NCI-H1417 (cell line): ENCODE results near the gene PGS1.
"Not testable (repeated sequence)": the region's sequence is repeated elsewhere in the genome, so short reads cannot be mapped to it uniquely, and the experiment has no call there.

Experiments used
- DNase-seq, 3 experiments: peaks; one replicate each; lab custom pipeline; 2025; lab: John Stamatoyannopoulos, UW

Gene PGS1

GRCh38 chr17:78444392-78444791, 65.9 kb downstream of the PGS1 start:
- DNase-seq = no peak

- DNase-seq = no peak
These were observed 68.4 kb downstream of the PGS1 start for GRCh38 chr17:78446833-78447232.

GRCh38 chr17:78448356-78448993, 70.0 kb downstream of the PGS1 start:
- no peak for DNase-seq

GRCh38 chr17:78449983-78450595, 71.6 kb downstream of the PGS1 start:
- no peak for DNase-seq

- no peak for DNase-seq
These were observed 72.4 kb downstream of the PGS1 start for GRCh38 chr17:78450696-78451345.

- DNase-seq = no peak
These were observed 73.3 kb downstream of the PGS1 start for GRCh38 chr17:78451753-78452152.

- DNase-seq = no peak
These were observed 75.9 kb downstream of the PGS1 start for GRCh38 chr17:78454346-78454745.

- no peak for DNase-seq
These were observed 79.6 kb downstream of the PGS1 start for GRCh38 chr17:78458091-78458490.

GRCh38 chr17:78458736-78459335, 80.4 kb downstream of the PGS1 start:
- peak in 1 of 3 experiments; percentile 53 for DNase-seq

- no peak for DNase-seq
These were observed 81.2 kb downstream of the PGS1 start for GRCh38 chr17:78459696-78460095.

- no peak for DNase-seq
These were observed 81.8 kb downstream of the PGS1 start for GRCh38 chr17:78460176-78460675.

- no peak for DNase-seq
These were observed 82.7 kb downstream of the PGS1 start for GRCh38 chr17:78460951-78461798.

GRCh38 chr17:78461799-78462053, 83.3 kb downstream of the PGS1 start:
- DNase-seq = no peak

- no peak for DNase-seq
These were observed 83.7 kb downstream of the PGS1 start for GRCh38 chr17:78462148-78462547.

GRCh38 chr17:78466109-78466785, 87.8 kb downstream of the PGS1 start:
- not testable (repeated sequence) for DNase-seq

- DNase-seq = no peak
These were observed 88.6 kb downstream of the PGS1 start for GRCh38 chr17:78466786-78467715.

- DNase-seq = no peak
These were observed 89.9 kb downstream of the PGS1 start for GRCh38 chr17:78468366-78468765.

GRCh38 chr17:78469443-78469842, 91.0 kb downstream of the PGS1 start:
- DNase-seq = no peak

- no peak for DNase-seq
These were observed 93.2 kb downstream of the PGS1 start for GRCh38 chr17:78471635-78472034.
